HG03045 (cell line): Measurements from ENCODE around the gene GNL2.
"Not testable (repeated sequence)": the region's sequence is repeated elsewhere in the genome, so short reads cannot be mapped to it uniquely, and the experiment has no call there.

ENCODE experiments used
- ATAC-seq: cut with Tn5 transposase; IDR thresholded peaks from one replicate; pipeline ENCODE4 v1.9.1; 2021; ENCODE audit warnings: mild to moderate bottlenecking, moderate library complexity; ENCODE audit not compliant: unreplicated experiment

GNL2 gene

DNA sequence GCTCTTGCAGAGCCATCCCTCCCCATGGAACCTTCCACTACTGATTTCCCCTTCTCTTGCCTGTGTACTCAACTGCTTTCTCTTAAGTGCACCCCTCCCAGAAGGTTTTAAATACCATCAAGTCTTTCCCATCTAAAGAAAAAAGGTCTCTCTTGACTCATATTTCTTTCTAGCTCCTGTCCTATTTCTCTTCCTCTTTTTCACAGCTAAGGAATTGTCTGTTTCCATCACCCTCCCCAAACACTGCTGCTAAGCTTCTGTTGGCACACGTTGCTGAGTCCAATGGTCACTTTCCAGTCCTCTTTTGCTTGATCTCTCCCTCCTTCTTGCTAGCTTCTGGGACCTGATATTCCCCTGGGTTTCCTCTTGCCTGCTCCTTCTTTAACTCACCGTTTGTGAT is 13.3 kb upstream of the GNL2 start:
- ATAC-seq: no peak

DNA sequence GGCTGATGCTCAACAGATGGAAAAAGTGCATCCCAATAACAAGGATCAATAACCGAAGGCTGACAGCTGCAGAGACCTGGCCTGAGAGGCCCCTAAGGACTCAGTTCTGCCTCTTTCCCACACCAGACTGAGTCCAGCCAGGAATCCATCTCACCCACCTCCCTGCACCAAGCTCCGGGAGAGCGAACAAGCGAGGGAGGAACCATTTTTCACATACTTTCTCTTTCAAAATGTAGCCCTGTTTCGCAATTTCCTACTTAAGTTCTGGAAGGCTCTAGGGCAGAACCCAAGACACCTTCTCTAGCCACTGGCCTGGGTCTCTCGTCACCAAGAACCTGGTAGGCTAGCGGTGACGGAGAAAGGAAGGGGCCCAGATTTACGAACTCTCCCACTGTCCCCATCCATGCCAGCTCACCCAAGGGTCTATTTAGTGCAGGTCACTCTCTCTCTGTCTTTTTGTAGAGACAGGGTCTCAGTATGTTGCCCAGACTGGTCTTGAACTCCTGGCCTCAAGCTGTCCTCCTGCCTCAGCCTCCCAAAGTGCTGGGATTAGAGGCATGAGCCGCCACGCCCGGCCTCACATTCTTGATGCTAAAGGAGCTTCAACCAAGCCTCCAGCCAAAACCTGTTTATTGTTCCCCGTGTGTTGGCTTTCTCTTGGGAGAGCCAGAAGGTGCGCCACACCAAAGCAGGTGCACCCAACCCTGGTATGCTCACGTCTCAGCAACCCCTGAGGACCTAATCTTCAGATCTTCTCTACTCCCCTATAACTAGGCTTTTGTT is 10.9 kb upstream of the GNL2 start:
- no peak for ATAC-seq

GRCh38 chr1:37605806-37606474 is 10.2 kb upstream of the GNL2 start:
- no peak for ATAC-seq

DNA sequence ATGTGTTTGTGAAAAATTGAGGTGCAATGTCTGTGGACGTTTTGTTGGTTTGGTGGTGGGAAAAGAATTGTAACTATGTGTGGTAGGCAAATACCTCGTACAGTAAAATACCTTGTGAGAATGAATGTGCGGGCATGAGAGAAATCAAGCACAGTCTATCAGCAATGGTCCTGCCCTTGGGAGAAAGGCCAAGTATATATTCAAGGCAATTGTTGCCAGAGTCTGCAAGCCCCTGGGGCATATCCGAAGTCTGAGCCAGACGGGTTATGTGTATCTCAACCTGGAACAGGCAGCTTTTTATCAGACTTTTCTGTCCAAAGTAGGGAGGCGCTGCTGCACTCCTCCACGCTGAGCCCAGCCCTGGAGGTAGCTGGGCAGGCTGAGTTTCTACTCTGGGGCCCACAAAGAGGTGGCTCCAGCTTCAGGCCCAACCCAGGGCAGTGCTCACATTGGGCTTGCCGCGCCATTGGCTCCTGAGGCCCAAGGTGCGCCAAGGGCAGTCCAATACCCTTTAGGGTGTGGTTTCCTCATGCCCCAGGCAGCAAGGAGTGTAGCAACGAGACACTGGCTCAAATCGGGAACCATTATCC is 9.4 kb upstream of the GNL2 start:
- no peak for ATAC-seq

DNA sequence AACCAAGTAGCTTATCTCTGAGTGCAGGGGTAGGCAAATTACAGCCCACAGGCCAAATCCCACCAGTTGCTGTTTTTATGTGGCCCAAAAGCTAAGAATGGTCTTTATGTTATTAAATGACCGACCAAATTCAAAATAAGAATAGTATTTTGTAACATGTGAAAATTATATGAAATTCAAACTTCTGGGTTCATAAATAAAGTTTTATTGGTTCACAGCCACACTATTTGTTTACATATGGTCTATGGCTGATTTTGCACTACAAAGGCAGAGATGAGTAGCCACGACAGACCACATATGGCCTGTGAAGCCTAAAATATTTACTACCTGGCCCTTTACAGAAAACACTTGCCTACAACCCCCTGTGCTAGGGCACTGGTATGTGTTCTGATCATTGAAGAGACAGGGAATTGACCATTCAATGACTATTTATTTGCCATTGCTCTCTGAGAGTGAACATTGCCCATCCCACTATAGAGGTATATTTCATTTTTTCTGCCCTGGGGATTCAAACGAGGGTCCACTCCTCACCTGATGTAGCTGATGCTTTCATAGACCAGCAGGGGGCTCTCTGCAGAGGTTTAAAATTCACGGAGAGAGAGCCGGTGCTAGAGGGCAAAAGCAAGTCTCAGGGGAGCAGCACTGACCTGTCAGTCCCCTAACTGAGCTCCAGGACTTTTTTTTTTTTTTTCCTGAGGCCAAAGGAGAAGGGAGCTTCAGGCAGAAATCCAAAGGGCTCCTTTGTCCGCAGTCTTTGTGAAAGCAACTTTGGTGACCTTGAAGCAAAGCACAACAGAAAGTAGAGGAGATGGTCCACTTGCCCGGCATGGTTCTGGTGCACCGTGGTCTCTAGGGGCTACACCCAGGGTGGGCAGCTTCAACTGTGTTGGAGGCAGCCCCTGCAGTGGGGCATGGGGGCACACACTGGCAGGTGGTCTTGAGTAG is 7.3 kb upstream of the GNL2 start:
- no peak for ATAC-seq

GRCh38 chr1:37601441-37601840 is 5.7 kb upstream of the GNL2 start:
- ATAC-seq: no peak

- no peak for ATAC-seq
Measured at GRCh38 chr1:37599940-37600339, 4.2 kb upstream of the GNL2 start.

DNA sequence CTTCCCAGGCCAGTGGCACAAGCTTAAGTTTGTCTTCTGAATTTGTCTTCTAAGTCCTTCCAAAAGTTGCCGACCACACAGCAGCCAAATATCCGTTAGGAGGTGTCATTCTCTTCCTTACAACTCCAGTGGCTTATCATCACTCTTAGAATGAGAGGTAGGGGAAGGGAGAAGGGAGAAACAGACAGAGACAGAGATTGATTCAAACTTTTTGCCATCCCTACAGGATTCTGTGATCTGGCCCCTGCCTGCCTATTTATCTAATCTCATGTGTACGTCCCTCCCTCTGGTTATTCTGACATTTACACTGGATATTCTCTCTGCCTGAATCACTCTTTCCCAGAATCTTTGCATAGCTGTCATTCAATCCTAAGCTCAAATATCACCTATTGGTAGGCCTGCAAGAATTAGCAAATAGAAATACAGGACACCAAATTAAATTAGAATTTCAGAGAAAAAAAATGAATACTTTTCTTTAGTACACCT is 488 bp upstream of the GNL2 start:
- ATAC-seq: no peak

- no peak for ATAC-seq
Measured at GRCh38 chr1:37593726-37594125, 2.0 kb downstream of the GNL2 start.

DNA sequence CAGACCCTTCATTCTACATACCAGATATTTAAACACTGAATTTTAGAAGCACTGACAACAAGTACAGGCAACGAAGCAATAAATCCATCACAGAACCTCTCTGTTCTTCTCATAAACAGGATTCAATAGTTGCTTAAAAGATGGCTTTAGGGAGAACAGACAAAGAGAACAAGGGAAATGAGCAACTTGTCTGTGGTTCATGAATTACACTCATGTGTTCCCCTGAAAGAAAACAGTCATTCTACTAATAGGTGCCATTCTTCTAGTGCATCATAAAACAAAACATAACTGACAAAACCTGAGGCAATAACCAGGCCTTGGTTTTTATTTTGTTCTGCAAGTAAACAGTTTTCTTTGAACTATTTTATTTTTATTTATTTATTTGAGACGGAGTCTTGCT is 6.8 kb downstream of the GNL2 start:
- no peak for ATAC-seq

- ATAC-seq: not testable (repeated sequence)
Measured at GRCh38 chr1:37584544-37584943, 11.2 kb downstream of the GNL2 start.

- ATAC-seq: no peak
Measured at GRCh38 chr1:37575692-37576091, 20.0 kb downstream of the GNL2 start.

GRCh38 chr1:37574834-37575480 is 20.8 kb downstream of the GNL2 start:
- ATAC-seq: no peak

DNA sequence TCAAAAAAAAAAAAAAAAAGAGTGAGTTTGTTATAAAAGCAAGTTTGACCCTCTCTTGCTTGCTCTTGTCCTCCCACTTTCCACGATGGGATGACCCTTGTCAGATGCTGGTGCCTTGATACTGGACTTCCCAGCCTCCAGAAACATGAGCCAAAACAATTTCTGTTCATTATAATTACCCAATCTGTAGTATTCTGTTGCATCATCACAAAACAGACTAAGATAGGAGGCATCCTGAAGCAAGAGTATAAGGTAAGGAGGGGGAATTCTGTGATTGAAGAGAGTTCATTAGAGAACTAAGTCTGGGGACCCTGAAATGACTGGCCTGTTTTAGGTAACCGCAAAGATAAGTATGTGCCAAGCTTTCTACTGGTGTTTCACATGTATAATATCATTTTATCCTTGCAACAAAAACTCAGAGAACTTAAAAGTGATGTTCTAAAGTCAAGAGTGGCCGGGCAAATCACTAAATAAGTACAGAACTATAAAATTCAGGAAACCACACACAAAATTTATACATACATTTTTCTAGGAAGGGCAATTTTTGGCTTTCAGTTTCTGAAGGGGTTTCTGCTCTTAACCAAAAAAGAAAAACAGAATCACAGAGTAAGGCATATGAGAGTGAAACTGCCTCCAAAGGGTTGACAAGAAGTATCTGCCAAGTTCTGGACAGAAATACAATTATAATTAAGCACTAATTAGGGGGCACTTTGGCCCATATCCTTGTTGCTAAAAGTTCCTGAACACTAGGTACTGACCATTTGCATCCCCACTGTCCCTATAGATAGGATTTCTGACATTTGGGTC is 25.0 kb downstream of the GNL2 start:
- ATAC-seq: no peak

GRCh38 chr1:37567023-37567422 is 28.7 kb downstream of the GNL2 start:
- no peak for ATAC-seq

- no peak for ATAC-seq
Measured at GRCh38 chr1:37564892-37565291, 30.8 kb downstream of the GNL2 start.

GRCh38 chr1:37562984-37563383 is 32.8 kb downstream of the GNL2 start:
- no peak for ATAC-seq

DNA sequence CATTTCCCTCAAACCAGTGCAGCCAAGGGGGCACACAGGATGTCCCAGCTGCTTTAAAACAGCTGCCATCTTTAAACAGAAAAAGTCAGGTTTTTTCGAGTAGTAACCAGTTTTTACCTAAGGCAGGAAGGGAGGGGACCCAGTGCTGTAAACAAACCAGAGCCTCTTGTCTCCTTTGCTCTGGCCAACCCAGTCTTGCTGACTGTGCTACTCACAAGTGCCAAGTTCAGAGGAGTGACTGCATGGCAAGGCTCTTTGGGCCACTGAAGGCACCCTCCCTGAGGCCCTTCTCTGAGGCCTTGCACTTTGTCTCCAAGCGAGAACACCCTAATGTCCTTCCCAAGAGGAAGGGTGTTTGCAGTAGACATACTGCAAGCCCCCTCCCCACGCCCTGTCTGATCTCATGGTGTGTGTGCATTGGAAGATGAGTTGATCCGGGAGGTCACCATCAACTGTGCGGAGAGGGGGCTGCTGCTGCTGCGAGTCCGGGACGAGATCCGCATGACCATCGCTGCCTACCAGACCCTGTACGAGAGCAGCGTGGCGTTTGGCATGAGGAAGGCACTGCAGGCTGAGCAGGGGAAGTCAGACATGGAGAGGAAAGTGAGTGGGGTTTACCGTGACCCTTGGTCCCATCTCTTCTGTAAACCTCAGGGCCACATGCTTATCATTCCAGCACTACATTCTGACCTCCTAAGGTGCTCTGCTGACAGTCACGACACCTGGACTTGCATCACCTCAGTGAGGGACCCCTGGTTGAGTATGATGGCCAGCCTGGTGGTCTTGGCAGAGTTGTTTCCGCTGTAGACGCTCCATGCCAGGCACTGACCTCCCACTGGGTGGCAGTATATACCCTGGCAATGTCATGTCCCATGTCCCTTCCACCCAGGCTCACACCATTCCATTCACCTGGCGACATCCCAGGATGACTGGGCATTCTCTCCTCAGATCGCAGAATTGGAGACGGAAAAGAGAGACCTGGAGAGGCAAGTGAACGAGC is 34.3 kb downstream of the GNL2 start:
- no peak for ATAC-seq
